ENCODE results near the gene IL17B.

DNA sequence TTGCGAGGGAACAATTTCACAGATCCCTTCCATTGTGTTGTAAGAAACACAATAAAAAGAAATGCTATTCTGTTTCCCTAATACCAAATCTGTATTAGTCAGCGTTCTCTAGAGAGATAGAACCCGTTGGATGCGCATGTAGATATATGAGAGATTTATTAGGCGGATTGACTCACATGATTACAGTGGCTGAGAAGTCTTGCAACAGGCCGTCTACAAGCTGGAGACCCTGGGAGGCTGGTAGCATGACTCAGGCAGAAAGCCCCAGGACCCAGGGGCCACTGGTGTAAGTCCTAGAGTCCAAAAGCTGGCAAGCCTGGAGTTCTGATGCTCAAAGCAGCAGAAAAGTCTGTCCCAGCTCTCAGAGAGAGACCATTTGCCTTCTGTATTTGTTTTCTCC is 18.4 kb upstream of the IL17B start:
- TF ChIP-seq, protein P1, sequence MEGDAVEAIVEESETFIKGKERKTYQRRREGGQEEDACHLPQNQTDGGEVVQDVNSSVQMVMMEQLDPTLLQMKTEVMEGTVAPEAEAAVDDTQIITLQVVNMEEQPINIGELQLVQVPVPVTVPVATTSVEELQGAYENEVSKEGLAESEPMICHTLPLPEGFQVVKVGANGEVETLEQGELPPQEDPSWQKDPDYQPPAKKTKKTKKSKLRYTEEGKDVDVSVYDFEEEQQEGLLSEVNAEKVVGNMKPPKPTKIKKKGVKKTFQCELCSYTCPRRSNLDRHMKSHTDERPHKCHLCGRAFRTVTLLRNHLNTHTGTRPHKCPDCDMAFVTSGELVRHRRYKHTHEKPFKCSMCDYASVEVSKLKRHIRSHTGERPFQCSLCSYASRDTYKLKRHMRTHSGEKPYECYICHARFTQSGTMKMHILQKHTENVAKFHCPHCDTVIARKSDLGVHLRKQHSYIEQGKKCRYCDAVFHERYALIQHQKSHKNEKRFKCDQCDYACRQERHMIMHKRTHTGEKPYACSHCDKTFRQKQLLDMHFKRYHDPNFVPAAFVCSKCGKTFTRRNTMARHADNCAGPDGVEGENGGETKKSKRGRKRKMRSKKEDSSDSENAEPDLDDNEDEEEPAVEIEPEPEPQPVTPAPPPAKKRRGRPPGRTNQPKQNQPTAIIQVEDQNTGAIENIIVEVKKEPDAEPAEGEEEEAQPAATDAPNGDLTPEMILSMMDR (IDR thresholded peaks at IDR 0.05), result no peak
- no peak for TF ChIP-seq POLR2A (IDR thresholded peaks at IDR 0.05)

Measured in upper lobe of left lung (tissue), 4 donors.